H9 (cell line): ENCODE results near the gene SLC17A2. TPM values are rescaled to one million over a fixed set of nuclear protein-coding genes. Genes with fewer than 3 reads are reported as not detected.

ENCODE experiments used
- DNase-seq: peaks from one replicate; pipeline ENCODE4 v3.0.0-alpha.2; 2017
- H2AFZ ChIP-seq: one replicate; pipeline ENCODE4 v1.6.1; 2013; ENCODE audit warnings: mild to moderate bottlenecking, low read length, control low read depth, moderate library complexity
- H2AK5ac ChIP-seq: 2 replicates; pipeline ENCODE4 v1.6.1; 2013; ENCODE audit warnings: low read length, control low read depth, mixed read lengths; ENCODE audit not compliant: insufficient read length
- H2BK120ac ChIP-seq: one replicate; pipeline ENCODE4 v1.6.1; 2013; ENCODE audit warnings: low read depth, mild to moderate bottlenecking, low read length, control low read depth, inconsistent platforms; ENCODE audit not compliant: poor library complexity, severe bottlenecking
- H2BK12ac ChIP-seq: 2 replicates; pipeline ENCODE4 v1.6.1; 2013; ENCODE audit warnings: low read length, control low read depth, mixed read lengths, low read depth; ENCODE audit not compliant: insufficient read length
- H2BK15ac ChIP-seq: 2 replicates; pipeline ENCODE4 v1.6.1; 2013; ENCODE audit warnings: low read depth, low read length, control low read depth
- H2BK20ac ChIP-seq: one replicate; pipeline ENCODE4 v1.6.1; 2013; ENCODE audit warnings: low read depth, mild to moderate bottlenecking, low read length, control low read depth, inconsistent platforms; ENCODE audit not compliant: poor library complexity, severe bottlenecking
- H2BK5ac ChIP-seq: 2 replicates; pipeline ENCODE4 v1.6.1; 2013; ENCODE audit warnings: low read length, control low read depth, mixed read lengths; ENCODE audit not compliant: insufficient read length
- H3K14ac ChIP-seq: 2 replicates; pipeline ENCODE4 v1.6.1; 2013; ENCODE audit warnings: low read length, control low read depth; ENCODE audit not compliant: insufficient read depth
- H3K18ac ChIP-seq: 2 replicates; pipeline ENCODE4 v1.6.1; 2013; ENCODE audit warnings: low read depth, mild to moderate bottlenecking, mixed read lengths, low read length, control low read depth; ENCODE audit not compliant: insufficient read length
- H3K23ac ChIP-seq: 2 replicates; pipeline ENCODE4 v1.6.1; 2013; ENCODE audit warnings: low read length, control low read depth, mixed read lengths, low read depth; ENCODE audit not compliant: insufficient read length
- H3K23me2 ChIP-seq: 2 replicates; pipeline ENCODE4 v1.6.1; 2013; ENCODE audit warnings: low read depth, mild to moderate bottlenecking, mixed read lengths, low read length, control low read depth; ENCODE audit not compliant: insufficient read length, poor library complexity, severe bottlenecking
- H3K27ac ChIP-seq: 2 replicates; pipeline ENCODE4 v1.5.1; 2013; ENCODE audit warnings: low read length, control low read depth, mixed read lengths, low read depth; ENCODE audit not compliant: insufficient read length
- H3K27me3 ChIP-seq: 2 replicates; pipeline ENCODE4 v1.6.1; 2013; ENCODE audit warnings: low read length, control low read depth, inconsistent platforms; ENCODE audit not compliant: insufficient read depth
- H3K4ac ChIP-seq: 2 replicates; pipeline ENCODE4 v1.6.1; 2013; ENCODE audit warnings: low read depth, mild to moderate bottlenecking, control low read depth, inconsistent platforms, low read length, moderate library complexity
- H3K4me1 ChIP-seq: 2 replicates; pipeline ENCODE4 v1.6.1; 2013; ENCODE audit warnings: low read length, control low read depth, inconsistent platforms; ENCODE audit not compliant: insufficient read depth
- H3K4me2 ChIP-seq: 2 replicates; pipeline ENCODE4 v1.6.1; 2013; ENCODE audit warnings: low read length, control low read depth, mixed read lengths; ENCODE audit not compliant: insufficient read length, insufficient read depth
- H3K56ac ChIP-seq: 2 replicates; pipeline ENCODE4 v1.6.1; 2013; ENCODE audit warnings: low read depth, mild to moderate bottlenecking, mixed read lengths, low read length, control low read depth; ENCODE audit not compliant: insufficient read length
- H3K79me1 ChIP-seq: 2 replicates; pipeline ENCODE4 v1.6.1; 2013; ENCODE audit warnings: low read depth, mild to moderate bottlenecking, moderate library complexity, low read length, control low read depth, inconsistent platforms; ENCODE audit not compliant: insufficient read depth, poor library complexity, severe bottlenecking
- H3K79me2 ChIP-seq: 2 replicates; pipeline ENCODE4 v1.6.1; 2013; ENCODE audit warnings: low read length, control low read depth, inconsistent platforms; ENCODE audit not compliant: insufficient read depth
- H3K9ac ChIP-seq: 2 replicates; pipeline ENCODE4 v1.6.1; 2013; ENCODE audit warnings: low read length, control low read depth, mixed read lengths; ENCODE audit not compliant: insufficient read length; ENCODE audit errors: extremely low read depth
- H3K9me3 ChIP-seq: one replicate; pipeline ENCODE4 v1.6.1; 2013; ENCODE audit warnings: low read depth, low read length, inconsistent platforms; ENCODE audit not compliant: control insufficient read depth
- H3T11ph ChIP-seq: one replicate; pipeline ENCODE4 v1.6.1; 2013; ENCODE audit warnings: mild to moderate bottlenecking, low read length, control low read depth, inconsistent platforms
- H4K20me1 ChIP-seq: one replicate; pipeline ENCODE4 v1.6.1; 2013; ENCODE audit not compliant: control insufficient read depth, insufficient read length, insufficient read depth
- H4K5ac ChIP-seq: 2 replicates; pipeline ENCODE4 v1.6.1; 2013; ENCODE audit warnings: low read depth, mild to moderate bottlenecking, mixed read lengths, low read length, control low read depth; ENCODE audit not compliant: insufficient read length
- H4K8ac ChIP-seq: replicated peaks from 2 replicates; pipeline ENCODE4 v1.6.1; 2013; ENCODE audit warnings: low read length, control low read depth, mixed read lengths, low read depth; ENCODE audit not compliant: insufficient read length
- H4K91ac ChIP-seq: 2 replicates; pipeline ENCODE4 v1.6.1; 2013; ENCODE audit warnings: low read depth, mild to moderate bottlenecking, moderate library complexity, mixed read lengths, low read length, control low read depth; ENCODE audit not compliant: insufficient read length
- H3K27ac Mint-ChIP-seq, 3 experiments: 2 replicates in 2 of 3; 3 replicates in 1 of 3; pipeline ENCODE4 v1.8.0; 2020 to 2021; ENCODE audit warnings: mixed read lengths in 3 of 3, mild to moderate bottlenecking in 1 of 3, moderate library complexity in 1 of 3
- H3K27me3 Mint-ChIP-seq: 2 replicates; pipeline ENCODE4 v1.8.0; 2021; ENCODE audit warnings: low read depth, mild to moderate bottlenecking, moderate library complexity, mixed read lengths
- H3K36me3 Mint-ChIP-seq, 3 experiments: 2 replicates in 2 of 3; 3 replicates in 1 of 3; pipeline ENCODE4 v1.8.0; 2020 to 2021; ENCODE audit warnings: low read depth in 3 of 3, mixed read lengths in 3 of 3; ENCODE audit not compliant: insufficient read depth in 1 of 3
- H3K4me1 Mint-ChIP-seq, 2 experiments: 2 replicates each; pipeline ENCODE4 v1.8.0; 2020; ENCODE audit warnings: mixed read lengths in 2 of 2
- H3K4me3 Mint-ChIP-seq, 2 experiments: 2 replicates in 1 of 2; 3 replicates in 1 of 2; pipeline ENCODE4 v1.8.0; 2020 to 2021; ENCODE audit warnings: mild to moderate bottlenecking in 2 of 2, mixed read lengths in 2 of 2, moderate library complexity in 1 of 2
- H3K9me3 Mint-ChIP-seq, 2 experiments: 2 replicates in 1 of 2; 3 replicates in 1 of 2; pipeline ENCODE4 v1.8.0; 2020; ENCODE audit warnings: mild to moderate bottlenecking in 2 of 2, mixed read lengths in 2 of 2, moderate library complexity in 1 of 2
- CTCF ChIP-seq: fragments of 200-600 bp; sonication (generic); conservative IDR thresholded peaks from 3 replicates; pipeline ENCODE4 v1.8.0; 2021; ENCODE audit warnings: antibody characterized with exemption, mild to moderate bottlenecking
- WGBS: extraction: QIAGEN DNeasy Blood & Tissue Kit; methylation state at CpG from one replicate; pipeline ENCODE4 v1.1.7; 2013; ENCODE audit warnings: missing lambda C conversion rate, low lambda C conversion rate, mixed read lengths; ENCODE audit not compliant: insufficient read length; ENCODE audit errors: extremely low coverage; 5-methylcytosine and 5-hydroxymethylcytosine counted together
- total RNA-seq: library from RNA; stranded (reverse); gene quantifications from 2 replicates; pipeline ENCODE4 v1.2.1, GENCODE V29; 2021

SLC17A2 gene
- total RNA-seq, 1 experiment from 2014 or later, result not detected

DNA sequence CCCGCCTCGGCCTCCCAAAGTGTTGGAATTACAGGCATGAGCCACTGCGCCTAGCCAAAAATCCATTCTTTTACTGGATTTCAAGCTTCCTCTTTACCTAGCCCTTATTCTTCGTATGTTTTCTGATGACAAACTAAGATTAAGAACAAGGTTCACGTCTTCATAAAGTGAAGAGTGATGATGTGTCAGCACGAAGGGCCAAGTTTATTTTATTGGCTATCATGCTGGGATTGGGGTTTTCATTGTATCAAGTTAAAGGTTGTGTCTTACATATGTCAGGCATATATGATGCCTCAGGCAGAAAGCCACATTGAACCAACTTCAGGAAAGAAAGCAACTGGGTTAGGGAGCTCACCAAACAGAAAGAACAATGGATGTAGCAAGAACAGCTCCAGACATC, 36.7 kb downstream of the SLC17A2 start:
- Histone ChIP-seq H2BK12ac (no peak overlapping the region), H3K14ac (no peak overlapping the region)

More for the DNA sequence above, 36.7 kb downstream of the SLC17A2 start:
- Mint-ChIP-seq H3K4me1 (peaks cover 7 to 8% of the 10 kb centered on the region in 2 experiments), H3K27me3 (no peaks in the 10 kb centered on the region), H3K27ac (no peak overlapping the region), H3K9me3 (no peaks in the 10 kb centered on the region), H3K4me3 (no peak overlapping the region), H3K36me3 (no peaks in the 10 kb centered on the region)
- Histone ChIP-seq H3K56ac (no peak overlapping the region), H2BK15ac (no peak overlapping the region), H2BK5ac (no peak overlapping the region), H2BK120ac (no peak overlapping the region), H3K9ac (no peak overlapping the region), H4K5ac (no peak overlapping the region), H3K4me2 (no peak overlapping the region), H3K23ac (no peak overlapping the region), H4K20me1 (no peaks in the 10 kb centered on the region), H4K91ac (no peak overlapping the region), H3K79me1 (no peaks in the 10 kb centered on the region), H3K4me1 (no peaks in the 10 kb centered on the region; the same call in 1 of the 2 replicates), H3T11ph (no peak overlapping the region), H3K4ac (no peak overlapping the region), H2AK5ac (no peak overlapping the region), H2AFZ (no peak overlapping the region), H3K9me3 (no peaks in the 10 kb centered on the region), H2BK20ac (no peak overlapping the region), H3K18ac (no peak overlapping the region), H4K8ac (no peak overlapping the region), H3K23me2 (no peaks in the 10 kb centered on the region), H3K27me3 (no peaks in the 10 kb centered on the region), H3K27ac (no peak overlapping the region), H3K79me2 (no peaks in the 10 kb centered on the region)
- no peak for DNase-seq
- no peak for TF ChIP-seq CTCF
- WGBS, result no CpG with 5 or more reads among the region's 6 CpGs
